C4-2B (cell line): ENCODE results near the gene LAP3.

ENCODE experiments used
- CTCF ChIP-seq: fragments of 450-650 bp; conservative IDR thresholded peaks from 2 replicates; pipeline ENCODE4 v1.5.1; 2017; ENCODE audit warnings: mild to moderate bottlenecking
- ZFX ChIP-seq: fragments of 450-650 bp; IDR thresholded peaks from 2 replicates; pipeline ENCODE4 v1.6.1; 2017

GRCh38 chr4:17624821-17625220 lies 47.8 kb downstream of the LAP3 start:
- TF ChIP-seq CTCF (no peak), ZFX (no peak)
